GM19328 (cell line): Measurements from ENCODE around the gene TMPRSS9.
"Not testable (repeated sequence)": the region's sequence is repeated elsewhere in the genome, so short reads cannot be mapped to it uniquely, and the experiment has no call there.

Source experiments
- ATAC-seq: cut with Tn5 transposase; IDR thresholded peaks from one replicate; pipeline ENCODE4 v1.9.1; 2021; ENCODE audit warnings: mild to moderate bottlenecking, moderate library complexity; ENCODE audit not compliant: unreplicated experiment

The TMPRSS9 gene

GRCh38 chr19:2455851-2456570 lies 95.9 kb downstream of the TMPRSS9 start:
- ATAC-seq, result peak; percentile 20

GRCh38 chr19:2457394-2458037 lies 97.5 kb downstream of the TMPRSS9 start:
- ATAC-seq, result no peak

DNA sequence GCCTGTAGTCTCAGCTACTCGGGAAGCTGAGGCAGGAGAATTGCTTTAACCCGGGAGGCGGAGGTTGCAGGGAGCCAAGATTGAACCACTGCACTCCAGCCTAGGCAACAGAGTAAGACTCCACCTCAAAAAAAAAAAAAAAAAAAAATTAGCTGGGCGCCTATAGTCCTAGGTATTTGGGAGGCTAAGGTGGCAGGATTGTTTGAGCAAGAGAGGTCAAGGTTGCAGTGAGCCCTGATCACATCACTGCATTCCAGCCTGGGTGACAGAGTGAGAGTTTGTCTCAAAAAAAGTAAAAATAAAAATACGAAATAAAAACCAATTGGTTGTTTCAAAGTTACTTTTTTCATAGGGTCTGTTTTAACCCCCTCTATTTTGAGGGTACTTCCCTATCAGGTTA lies 98.0 kb downstream of the TMPRSS9 start:
- no peak for ATAC-seq

- ATAC-seq, result not testable (repeated sequence)
Observed at GRCh38 chr19:2458776-2459175, 98.7 kb downstream of the TMPRSS9 start.

DNA sequence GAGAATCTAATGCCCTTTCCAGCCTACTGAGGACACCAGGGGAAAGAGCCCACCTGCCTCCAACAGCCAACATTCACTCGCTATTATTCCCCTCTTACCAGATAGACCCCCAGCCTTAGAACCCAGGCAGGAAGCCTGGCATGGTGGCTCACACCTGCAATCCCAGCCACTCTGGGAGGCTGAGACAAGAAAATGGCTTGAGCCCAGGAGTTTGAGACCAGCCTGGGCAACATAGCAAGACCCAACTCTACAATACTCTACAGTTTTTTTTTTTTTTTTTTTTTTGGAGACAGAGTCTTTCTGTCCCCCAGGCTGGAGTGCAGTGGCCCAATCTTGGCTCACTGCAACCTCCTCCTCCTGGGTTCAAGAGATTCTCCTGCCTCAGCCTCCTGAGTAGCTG lies 100.2 kb downstream of the TMPRSS9 start:
- ATAC-seq, result no peak

DNA sequence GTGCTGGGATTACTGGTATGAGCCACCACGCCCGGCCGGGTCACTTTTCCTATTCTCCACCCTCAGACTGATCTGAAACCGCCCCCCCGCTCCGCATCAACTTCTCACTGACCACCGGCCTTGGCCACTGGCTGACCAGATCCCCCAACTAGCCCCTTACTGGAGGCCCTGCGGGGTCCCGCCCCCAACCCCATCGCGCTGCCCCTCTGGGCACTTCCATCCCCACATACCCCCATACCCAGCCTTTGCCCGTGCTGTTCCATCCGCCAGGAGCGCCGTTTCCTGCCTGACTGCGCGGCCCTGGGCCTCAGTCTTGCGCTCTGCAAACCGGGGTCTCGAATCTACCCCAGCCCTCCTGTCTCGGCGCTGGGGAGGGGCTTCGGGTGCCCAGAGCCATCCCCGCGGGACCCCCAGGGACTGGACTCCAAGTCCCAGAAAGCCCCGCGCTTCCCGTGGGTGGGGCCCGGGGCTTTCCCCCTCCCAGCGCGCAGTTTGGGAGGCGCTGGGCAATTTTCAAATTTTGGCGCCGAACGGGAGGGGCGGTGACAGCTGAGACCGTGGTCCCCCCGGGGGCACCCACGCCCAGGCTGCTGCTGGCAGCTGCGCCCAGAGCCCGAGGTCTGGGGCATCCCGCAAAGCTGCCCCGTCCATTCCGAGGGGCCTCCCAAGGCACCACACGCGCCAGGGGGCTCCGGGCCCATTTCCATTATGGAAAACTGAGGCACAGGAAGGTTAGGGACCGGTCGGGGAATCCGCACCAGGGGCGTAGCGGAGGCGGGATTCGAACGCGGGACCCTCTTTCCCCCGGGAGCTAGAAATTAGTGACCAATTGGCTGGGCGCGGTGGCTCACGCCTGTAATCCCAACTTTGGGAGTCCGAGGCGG lies 101.9 kb downstream of the TMPRSS9 start:
- no peak for ATAC-seq

- no peak for ATAC-seq
Observed at GRCh38 chr19:2462635-2463421, 102.8 kb downstream of the TMPRSS9 start.

DNA sequence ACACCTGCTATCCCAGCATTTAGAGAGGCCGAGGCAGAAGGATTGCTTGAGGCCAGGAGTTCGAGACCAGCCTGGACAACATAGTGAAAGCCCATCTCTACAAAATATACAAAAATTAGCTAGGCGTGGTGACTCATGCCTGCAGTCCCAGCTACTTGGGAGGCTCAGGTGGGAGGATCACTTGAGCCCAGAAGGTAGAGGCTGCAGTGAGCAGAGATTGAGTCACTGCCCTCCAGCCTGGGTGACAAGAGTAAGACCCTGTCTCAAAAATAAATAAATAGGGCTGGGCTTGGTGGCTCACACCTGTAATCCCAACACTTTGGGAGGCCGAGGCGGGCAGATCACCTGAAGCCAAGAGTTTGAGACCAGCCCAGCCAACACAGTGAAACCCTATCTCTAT lies 103.6 kb downstream of the TMPRSS9 start:
- not testable (repeated sequence) for ATAC-seq

DNA sequence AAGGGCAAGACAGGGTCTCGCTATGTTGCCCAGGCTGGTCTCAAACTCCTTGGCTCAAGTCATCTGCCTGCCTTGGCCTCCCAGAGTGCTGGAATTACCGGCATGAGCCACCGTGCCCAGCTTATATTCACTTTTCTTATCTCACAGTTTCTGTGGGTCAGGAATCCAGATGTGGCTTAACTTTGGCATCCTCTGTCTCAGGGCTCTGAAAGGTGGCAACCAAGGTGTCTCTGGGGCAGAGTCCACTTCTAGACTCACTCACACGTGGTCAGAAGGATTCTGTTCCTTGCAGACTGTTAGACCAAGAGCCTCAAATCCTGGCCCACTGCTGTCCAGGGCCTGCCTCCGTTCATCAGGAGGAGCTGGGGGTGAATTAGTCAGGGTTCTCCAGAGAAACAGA lies 104.3 kb downstream of the TMPRSS9 start:
- ATAC-seq, result no peak

- ATAC-seq, result no peak
Observed at GRCh38 chr19:2468596-2468995, 108.5 kb downstream of the TMPRSS9 start.

- ATAC-seq, result no peak
Observed at GRCh38 chr19:2469102-2469914, 109.2 kb downstream of the TMPRSS9 start.

DNA sequence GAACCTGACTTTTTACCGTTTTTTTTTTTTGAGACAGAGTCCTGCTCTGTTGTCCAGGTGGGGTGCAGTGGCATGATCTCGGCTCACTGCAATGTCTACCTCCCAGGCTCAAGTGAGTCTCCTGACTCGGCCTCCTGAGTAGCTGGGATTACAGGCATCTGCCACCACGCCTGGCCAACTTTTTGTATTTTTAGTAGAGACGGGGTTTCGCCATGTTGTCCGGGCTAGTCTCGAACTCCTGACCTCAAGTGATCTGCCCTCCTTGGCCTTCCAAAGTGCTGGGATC lies 109.8 kb downstream of the TMPRSS9 start:
- not testable (repeated sequence) for ATAC-seq

DNA sequence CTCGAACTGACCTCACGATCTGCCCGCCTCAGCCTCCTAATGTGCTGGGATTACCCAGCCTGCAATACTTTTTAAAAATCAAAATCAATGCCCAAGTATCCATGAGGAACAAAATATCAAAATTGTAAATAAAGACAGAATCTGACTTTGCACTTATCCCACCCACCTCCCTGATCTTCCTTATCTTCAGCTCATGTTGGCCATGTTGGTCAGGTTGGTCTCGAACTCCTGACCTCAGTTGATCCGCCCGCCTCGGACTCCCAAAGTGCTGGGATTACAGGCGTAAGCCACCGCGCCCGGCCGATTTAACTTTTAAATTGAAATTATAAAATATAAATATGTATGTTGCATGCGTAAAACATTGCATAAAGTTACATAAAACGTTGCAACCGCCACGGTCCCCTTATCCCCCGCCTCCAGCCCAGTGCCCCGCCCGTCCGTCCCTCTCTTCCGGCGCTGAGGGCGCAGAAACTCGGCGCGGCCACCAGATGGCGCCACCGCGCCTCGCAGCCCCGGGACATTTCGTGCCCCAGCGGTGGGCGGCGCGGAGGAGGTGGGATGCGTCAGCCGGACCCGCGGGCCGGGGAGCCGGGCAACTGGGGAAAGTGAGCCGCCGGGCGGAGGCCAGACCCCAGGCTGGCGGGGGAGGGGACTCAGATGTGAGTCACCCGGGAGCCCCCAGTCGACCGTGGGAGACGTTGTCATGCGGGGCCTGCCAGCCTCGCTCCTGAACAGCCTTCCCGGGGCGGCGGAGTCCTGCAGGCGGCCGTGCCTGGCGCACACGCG lies 114.4 kb downstream of the TMPRSS9 start:
- ATAC-seq, result peak; percentile 38

GRCh38 chr19:2475018-2475701 lies 115.1 kb downstream of the TMPRSS9 start:
- peak; percentile 0 for ATAC-seq
